ENCODE results near the gene ZNF277.

ZNF277 gene

GRCh38 chr7:112185005-112185834, 21.3 kb upstream of the ZNF277 start:
- Histone ChIP-seq H3K9me3 (ENCODE audit: control insufficient read depth, low read length) (no peaks in the 10 kb centered on the region), H3K36me3 (ENCODE audit: control insufficient read depth, insufficient read depth, low read length) (no peaks in the 10 kb centered on the region), H3K27ac (ENCODE audit: low read depth, low read length, severe bottlenecking) (no peak overlapping the region), H3K4me3 (ENCODE audit: extremely low read depth, insufficient read depth, low read length, poor library complexity, severe bottlenecking) (no peak overlapping the region), H3K4me1 (ENCODE audit: control insufficient read depth, insufficient read depth, low read length, poor library complexity, severe bottlenecking) (peaks cover 21% of the 10 kb centered on the region)
- WGBS, 2 experiments (ENCODE audit: insufficient coverage in 2 of 2): 90 to 100% methylated on average over 2 to 4 of the region's 4 CpGs

GRCh38 chr7:112186300-112186699, 20.2 kb upstream of the ZNF277 start:
- H3K36me3 ChIP-seq (ENCODE audit: control insufficient read depth, insufficient read depth, low read length): no peaks in the 10 kb centered on the region
- H3K4me3 ChIP-seq (ENCODE audit: extremely low read depth, insufficient read depth, low read length, poor library complexity, severe bottlenecking): no peak overlapping the region
- peaks cover 21% of the 10 kb centered on the region for H3K4me1 ChIP-seq (ENCODE audit: control insufficient read depth, insufficient read depth, low read length, poor library complexity, severe bottlenecking)
- H3K9me3 ChIP-seq (ENCODE audit: control insufficient read depth, low read length): no peaks in the 10 kb centered on the region
- WGBS, 2 experiments (ENCODE audit: insufficient coverage in 2 of 2): no CpG with 5 or more reads among the region's 1 CpG
- no peak overlapping the region for H3K27ac ChIP-seq (ENCODE audit: low read depth, low read length, severe bottlenecking)

- no peaks in the 10 kb centered on the region for H3K9me3 ChIP-seq (ENCODE audit: control insufficient read depth, low read length)
- 80 to 100% methylated on average over 1 to 3 of the region's 3 CpGs for WGBS, 2 experiments (ENCODE audit: insufficient coverage in 2 of 2)
- no peak overlapping the region for H3K4me3 ChIP-seq (ENCODE audit: extremely low read depth, insufficient read depth, low read length, poor library complexity, severe bottlenecking)
- no peaks in the 10 kb centered on the region for H3K36me3 ChIP-seq (ENCODE audit: control insufficient read depth, insufficient read depth, low read length)
- peaks cover 30% of the 10 kb centered on the region for H3K4me1 ChIP-seq (ENCODE audit: control insufficient read depth, insufficient read depth, low read length, poor library complexity, severe bottlenecking)
- H3K27ac ChIP-seq (ENCODE audit: low read depth, low read length, severe bottlenecking): no peak overlapping the region
Measured at GRCh38 chr7:112188257-112188656, 18.2 kb upstream of the ZNF277 start.

- peaks cover 25% of the 10 kb centered on the region for H3K4me1 ChIP-seq (ENCODE audit: control insufficient read depth, insufficient read depth, low read length, poor library complexity, severe bottlenecking)
- H3K9me3 ChIP-seq (ENCODE audit: control insufficient read depth, low read length): no peaks in the 10 kb centered on the region
- no peak overlapping the region for H3K4me3 ChIP-seq (ENCODE audit: extremely low read depth, insufficient read depth, low read length, poor library complexity, severe bottlenecking)
- H3K27ac ChIP-seq (ENCODE audit: low read depth, low read length, severe bottlenecking): no peak overlapping the region
- H3K36me3 ChIP-seq (ENCODE audit: control insufficient read depth, insufficient read depth, low read length): no peaks in the 10 kb centered on the region
- WGBS, 2 experiments (ENCODE audit: insufficient coverage in 2 of 2): 100% methylated on average over 4 of the region's 5 CpGs; no CpG with 5 or more reads in 1 of the 2 experiments
Measured at GRCh38 chr7:112189691-112190090, 16.8 kb upstream of the ZNF277 start.

GRCh38 chr7:112190120-112190519, 16.4 kb upstream of the ZNF277 start:
- Histone ChIP-seq H3K9me3 (ENCODE audit: control insufficient read depth, low read length) (no peaks in the 10 kb centered on the region), H3K27ac (ENCODE audit: low read depth, low read length, severe bottlenecking) (no peak overlapping the region), H3K4me1 (ENCODE audit: control insufficient read depth, insufficient read depth, low read length, poor library complexity, severe bottlenecking) (peaks cover 21% of the 10 kb centered on the region), H3K36me3 (ENCODE audit: control insufficient read depth, insufficient read depth, low read length) (no peaks in the 10 kb centered on the region), H3K4me3 (ENCODE audit: extremely low read depth, insufficient read depth, low read length, poor library complexity, severe bottlenecking) (no peak overlapping the region)
- WGBS, 2 experiments (ENCODE audit: insufficient coverage in 2 of 2): 100% methylated on average over 1 to 2 of the region's 2 CpGs

- H3K4me1 ChIP-seq (ENCODE audit: control insufficient read depth, insufficient read depth, low read length, poor library complexity, severe bottlenecking): peaks cover 9% of the 10 kb centered on the region
- WGBS, 2 experiments (ENCODE audit: insufficient coverage in 2 of 2): no CpG with 5 or more reads among the region's 4 CpGs
Measured at GRCh38 chr7:112192236-112193154, 14.0 kb upstream of the ZNF277 start.

GRCh38 chr7:112193915-112194502, 12.5 kb upstream of the ZNF277 start:
- no peak overlapping the region for H3K27ac ChIP-seq (ENCODE audit: low read depth, low read length, severe bottlenecking)
- no peaks in the 10 kb centered on the region for H3K9me3 ChIP-seq (ENCODE audit: control insufficient read depth, low read length)
- peaks cover 5% of the 10 kb centered on the region for H3K36me3 ChIP-seq (ENCODE audit: control insufficient read depth, insufficient read depth, low read length)
- H3K4me1 ChIP-seq (ENCODE audit: control insufficient read depth, insufficient read depth, low read length, poor library complexity, severe bottlenecking): peaks cover 9% of the 10 kb centered on the region
- H3K4me3 ChIP-seq (ENCODE audit: extremely low read depth, insufficient read depth, low read length, poor library complexity, severe bottlenecking): no peak overlapping the region

More at GRCh38 chr7:112192236-112193154, 14.0 kb upstream of the ZNF277 start:
- Histone ChIP-seq H3K4me3 (ENCODE audit: extremely low read depth, insufficient read depth, low read length, poor library complexity, severe bottlenecking) (no peak overlapping the region), H3K9me3 (ENCODE audit: control insufficient read depth, low read length) (no peaks in the 10 kb centered on the region), H3K36me3 (ENCODE audit: control insufficient read depth, insufficient read depth, low read length) (peaks cover 5% of the 10 kb centered on the region), H3K27ac (ENCODE audit: low read depth, low read length, severe bottlenecking) (peak overlapping the region; percentile 69)

GRCh38 chr7:112195717-112196116, 10.8 kb upstream of the ZNF277 start:
- no peaks in the 10 kb centered on the region for H3K9me3 ChIP-seq (ENCODE audit: control insufficient read depth, low read length)
- H3K4me1 ChIP-seq (ENCODE audit: control insufficient read depth, insufficient read depth, low read length, poor library complexity, severe bottlenecking): peaks cover 9% of the 10 kb centered on the region
- no peak overlapping the region for H3K4me3 ChIP-seq (ENCODE audit: extremely low read depth, insufficient read depth, low read length, poor library complexity, severe bottlenecking)
- 87 to 96% methylated on average over 3 of the region's 5 CpGs for WGBS, 2 experiments (ENCODE audit: insufficient coverage in 2 of 2)
- no peak overlapping the region for H3K27ac ChIP-seq (ENCODE audit: low read depth, low read length, severe bottlenecking)
- H3K36me3 ChIP-seq (ENCODE audit: control insufficient read depth, insufficient read depth, low read length): peaks cover 5% of the 10 kb centered on the region

- 90% methylated on average over 5 of the region's 6 CpGs; no CpG with 5 or more reads in 1 of the 2 experiments for WGBS, 2 experiments (ENCODE audit: insufficient coverage in 2 of 2)
- no peak overlapping the region for H3K27ac ChIP-seq (ENCODE audit: low read depth, low read length, severe bottlenecking)
- no peak overlapping the region for H3K4me3 ChIP-seq (ENCODE audit: extremely low read depth, insufficient read depth, low read length, poor library complexity, severe bottlenecking)
- no peaks in the 10 kb centered on the region for H3K9me3 ChIP-seq (ENCODE audit: control insufficient read depth, low read length)
- peaks cover 5% of the 10 kb centered on the region for H3K36me3 ChIP-seq (ENCODE audit: control insufficient read depth, insufficient read depth, low read length)
- H3K4me1 ChIP-seq (ENCODE audit: control insufficient read depth, insufficient read depth, low read length, poor library complexity, severe bottlenecking): peaks cover 10% of the 10 kb centered on the region
Measured at GRCh38 chr7:112197322-112197721, 9.2 kb upstream of the ZNF277 start.

- peaks cover 5% of the 10 kb centered on the region for H3K36me3 ChIP-seq (ENCODE audit: control insufficient read depth, insufficient read depth, low read length)
- WGBS, 2 experiments (ENCODE audit: insufficient coverage in 2 of 2): 100% methylated on average over 1 of the region's 2 CpGs; no CpG with 5 or more reads in 1 of the 2 experiments
- no peaks in the 10 kb centered on the region for H3K9me3 ChIP-seq (ENCODE audit: control insufficient read depth, low read length)
- H3K27ac ChIP-seq (ENCODE audit: low read depth, low read length, severe bottlenecking): no peak overlapping the region
- H3K4me1 ChIP-seq (ENCODE audit: control insufficient read depth, insufficient read depth, low read length, poor library complexity, severe bottlenecking): peaks cover 5% of the 10 kb centered on the region
- H3K4me3 ChIP-seq (ENCODE audit: extremely low read depth, insufficient read depth, low read length, poor library complexity, severe bottlenecking): no peak overlapping the region
Measured at GRCh38 chr7:112199035-112199655, 7.3 kb upstream of the ZNF277 start.

Data from mesodermal cell (in vitro differentiated cells).